Posterior vena cava (tissue), 2 donors: ENCODE measurements around the gene NIN. TPM values are rescaled to one million over a fixed set of nuclear protein-coding genes. Genes with fewer than 3 reads are reported as not detected.
A peak's percentile ranks its signal among the peaks of the same experiment; 100 is the strongest.

Experiments used
- DNase-seq: peaks from one replicate; pipeline ENCODE4 v3.0.0-alpha.2; 2020; ENCODE audit warnings: low spot score
- intact Hi-C, 2 donors: fragments of 100-400 bp; cut with DNase I; formaldehyde crosslinking; loops; one replicate each; pipeline versions ENCODE4 v1.14.1 to v1.14.2; 2022 to 2023
- total RNA-seq, 2 donors: library from RNA; stranded (reverse); fragmentation: NEBNext Ultra II Directional; extraction: Animal tissue kit (Norgen Biotek cat#: 25700); gene quantifications; one replicate each; pipeline ENCODE4 v1.2.1, GENCODE V29; 2021
- donor health status: DM: yes; HTN: yes; CAD: no.
- donor health status: DM: yes; HTN: yes; CAD: no.

Gene NIN
- total RNA-seq, 2 donors from 2014 or later = 34.9 to 45.9 TPM

DNA sequence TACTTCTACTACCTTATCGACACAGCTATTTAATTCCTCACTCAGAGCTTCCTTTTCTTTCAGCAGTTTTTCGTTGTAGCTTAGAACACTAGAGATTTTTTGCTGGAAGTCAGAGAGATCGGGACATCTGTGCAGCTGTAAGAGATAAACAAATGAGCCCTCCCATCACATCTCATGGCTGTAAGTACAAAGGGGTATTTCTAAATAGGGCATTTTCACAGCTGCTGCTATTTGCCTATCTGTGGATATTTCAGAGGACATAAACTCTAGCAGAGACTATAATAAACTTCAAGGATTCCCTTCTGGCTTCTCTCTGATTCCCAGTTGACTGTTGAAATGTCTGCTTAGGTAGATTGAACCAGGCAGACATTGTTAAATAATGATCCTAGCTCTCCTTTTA lies 86.7 kb downstream of the NIN start:
- intact Hi-C loops = no loop called here
- no peak for DNase-seq

DNA sequence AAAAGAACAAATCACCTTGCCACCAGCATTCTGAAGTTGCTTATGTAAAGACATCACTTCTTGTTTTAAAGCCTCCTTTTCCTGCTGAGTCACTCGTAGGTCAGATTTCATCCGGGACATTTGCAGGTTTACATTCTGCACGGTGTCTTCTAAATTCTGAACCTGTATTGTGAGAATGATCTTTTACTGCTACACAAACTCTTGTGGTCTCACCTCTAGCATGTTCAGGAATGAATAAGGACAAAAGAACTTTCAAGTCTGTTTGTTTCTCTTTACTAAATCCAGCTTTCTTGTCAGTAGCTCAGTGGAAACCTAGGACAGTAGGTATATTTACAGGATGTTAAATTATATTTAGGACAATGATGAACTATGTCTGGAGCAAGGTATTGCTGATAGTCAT lies 89.4 kb downstream of the NIN start:
- DNase-seq = no peak
- intact Hi-C loops = no loop called here

DNA sequence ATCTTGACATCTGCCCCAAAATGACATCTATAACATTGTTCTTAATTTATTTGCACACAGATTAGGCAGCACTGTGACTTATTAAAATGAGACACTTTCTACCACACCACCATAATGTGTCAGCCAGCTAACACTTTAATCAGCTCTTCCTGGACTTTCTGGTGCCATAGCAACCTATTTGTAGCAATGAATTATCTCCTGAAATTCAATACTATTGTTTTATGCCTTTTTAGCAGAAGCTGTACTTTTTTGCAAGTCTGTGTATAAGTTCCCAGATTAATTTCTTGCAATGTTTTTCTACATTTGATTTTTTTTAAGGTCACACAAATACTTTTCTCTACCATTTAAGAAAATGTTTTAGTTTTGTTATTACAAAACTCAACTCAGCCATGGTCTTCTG lies 90.1 kb downstream of the NIN start:
- no peak for DNase-seq
- intact Hi-C loops = no loop called here

DNA sequence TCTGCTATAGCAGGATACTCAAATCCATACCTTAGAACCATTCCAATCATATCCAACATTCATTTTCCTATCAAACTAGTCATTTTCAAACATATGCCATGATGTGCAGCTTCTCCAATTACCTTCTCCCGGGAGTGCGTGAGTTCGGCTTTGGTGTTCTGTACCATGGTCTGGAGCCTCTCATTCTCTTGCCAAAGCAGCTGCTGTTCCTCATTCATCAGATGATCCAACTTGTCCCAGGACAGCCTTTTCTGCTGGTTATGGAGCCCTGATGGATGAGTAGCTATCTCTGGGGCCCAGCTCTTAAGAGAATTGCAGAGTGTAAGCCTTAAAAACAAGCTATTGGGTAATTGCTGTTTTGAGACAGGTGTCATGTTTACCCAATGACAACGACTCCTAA lies 91.8 kb downstream of the NIN start:
- intact Hi-C loops = no loop called here
- DNase-seq = no peak

DNA sequence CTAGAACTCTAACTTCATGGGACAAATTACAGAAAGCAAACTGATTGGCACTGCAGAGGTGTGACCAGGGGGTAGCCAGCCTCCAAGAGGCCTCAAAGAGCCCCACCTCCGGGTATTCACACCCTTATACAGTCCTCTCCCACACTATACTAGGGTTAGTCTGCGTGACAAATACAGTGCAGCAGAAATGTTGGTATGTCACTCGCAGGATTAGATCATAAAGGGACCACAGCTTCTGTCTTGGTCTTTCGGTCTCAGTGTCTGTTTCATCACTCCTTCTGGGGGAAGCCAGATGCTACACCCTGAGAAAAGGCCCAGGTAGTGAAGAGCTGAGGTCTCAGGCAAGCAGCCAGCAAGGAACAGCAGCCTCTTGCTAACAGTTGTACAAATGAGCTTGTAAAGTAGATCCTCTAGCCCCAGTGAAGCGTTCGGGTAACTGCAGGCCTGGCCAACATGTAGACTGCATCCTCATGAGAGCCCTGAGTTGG lies 94.0 kb downstream of the NIN start:
- DNase-seq = peak; percentile 29
- intact Hi-C loops = no loop called here

DNA sequence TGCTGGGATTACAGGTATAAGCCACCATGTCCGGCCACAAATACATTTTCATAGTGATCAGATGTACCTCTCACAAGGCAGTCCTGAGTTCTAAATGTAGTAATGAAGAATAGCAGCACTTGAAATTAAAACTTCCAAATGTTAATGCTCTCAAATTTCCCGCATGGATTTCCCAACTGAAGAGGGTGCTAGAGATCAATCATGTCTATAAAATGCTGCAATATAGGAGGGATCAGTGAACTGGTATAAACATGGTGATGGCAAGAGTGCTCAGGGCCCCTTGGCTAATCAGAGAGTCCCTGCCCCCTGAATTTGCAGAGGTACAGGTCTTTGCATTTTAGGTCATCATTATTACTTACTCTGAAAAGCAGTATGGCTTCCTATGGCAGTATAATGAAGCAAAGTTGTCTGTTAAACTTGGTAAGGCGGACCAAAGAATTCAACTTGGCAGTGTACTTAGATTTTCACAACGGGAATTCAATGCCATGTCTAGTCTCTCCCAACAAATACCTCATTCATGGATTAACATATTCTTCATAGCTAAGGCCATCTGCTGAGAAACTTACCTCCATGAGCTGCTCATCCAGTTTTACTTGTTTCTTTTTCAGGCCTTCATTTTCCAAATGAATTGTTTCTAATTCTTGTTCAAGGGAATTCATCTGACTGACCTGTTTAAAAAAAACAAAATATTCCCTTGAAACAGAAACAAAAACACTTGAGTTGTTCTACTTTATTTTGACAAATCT lies 95.8 kb downstream of the NIN start:
- intact Hi-C loops = no loop called here
- DNase-seq = no peak

DNA sequence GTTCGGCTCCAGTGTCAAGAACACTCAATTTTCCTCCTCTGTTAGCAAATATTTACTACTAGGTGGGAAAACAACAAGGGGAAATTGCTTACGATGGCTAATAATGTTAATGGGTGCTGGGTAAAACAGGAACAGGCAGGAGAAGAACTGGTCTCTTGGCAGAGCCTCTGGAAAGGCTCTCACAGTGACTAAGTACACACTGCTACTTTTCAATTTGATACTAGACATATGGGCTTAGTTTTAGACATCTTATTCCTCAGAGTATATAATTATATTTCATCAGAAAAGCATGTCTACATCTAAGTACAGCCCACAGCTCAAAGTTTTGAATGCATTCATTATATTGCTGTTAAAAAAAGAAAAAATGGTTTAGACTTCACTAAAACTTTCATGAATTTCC lies 97.5 kb downstream of the NIN start:
- DNase-seq = no peak
- intact Hi-C loops = no loop called here

DNA sequence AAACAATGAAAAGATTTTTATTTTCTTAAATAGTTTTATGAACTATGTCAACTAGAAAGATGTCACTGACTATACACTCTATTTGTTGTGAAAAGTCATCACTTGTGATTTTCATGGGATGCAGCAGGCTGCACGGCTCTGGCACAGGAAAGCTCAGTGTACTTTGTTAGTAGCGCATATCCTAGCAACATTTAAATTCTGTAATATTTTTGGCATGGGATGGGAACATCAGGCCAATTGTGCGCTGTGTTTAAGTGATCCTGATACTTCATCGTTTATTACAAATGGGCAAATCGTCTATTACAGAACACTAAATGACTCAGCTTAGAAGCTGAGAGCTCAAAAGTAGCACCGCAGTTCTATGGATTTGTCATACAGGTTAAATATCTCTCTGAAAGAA lies 102.1 kb downstream of the NIN start:
- no peak for DNase-seq
- intact Hi-C loops = no loop called here

DNA sequence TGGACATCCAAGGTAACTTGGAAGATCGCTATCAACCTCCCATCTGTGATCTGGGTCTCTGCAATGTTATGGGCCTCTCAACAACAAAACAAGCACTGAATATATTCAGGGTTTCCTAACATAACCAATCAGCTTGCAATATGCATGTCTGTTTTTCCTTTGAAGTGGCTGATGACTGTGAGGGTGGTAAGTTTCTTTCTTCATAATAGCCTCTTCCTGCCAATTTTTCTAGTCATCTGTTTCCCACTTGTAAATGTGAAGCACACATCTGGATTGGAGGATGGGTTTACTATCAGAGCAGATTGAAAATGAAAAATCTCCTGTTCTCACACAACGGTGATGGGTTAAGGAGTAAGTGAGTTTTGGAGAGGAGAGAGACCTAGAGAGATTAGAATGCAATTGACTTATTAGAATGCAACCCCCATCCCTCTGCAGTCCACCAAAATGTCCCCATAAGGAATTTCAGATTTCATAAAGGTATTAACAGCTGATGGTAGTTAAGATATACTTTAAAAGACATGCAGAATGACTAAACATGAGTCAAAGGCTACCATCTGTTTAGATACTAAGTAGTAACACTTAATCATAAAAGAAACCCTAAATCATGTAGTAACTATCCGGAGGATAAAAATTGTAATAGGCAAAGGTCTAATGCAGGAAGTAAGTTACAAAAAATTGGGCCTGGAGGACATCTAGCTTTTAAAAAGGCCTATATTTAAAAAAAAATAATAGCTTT lies 104.4 kb downstream of the NIN start:
- DNase-seq = no peak
- intact Hi-C loops = no loop called here

DNA sequence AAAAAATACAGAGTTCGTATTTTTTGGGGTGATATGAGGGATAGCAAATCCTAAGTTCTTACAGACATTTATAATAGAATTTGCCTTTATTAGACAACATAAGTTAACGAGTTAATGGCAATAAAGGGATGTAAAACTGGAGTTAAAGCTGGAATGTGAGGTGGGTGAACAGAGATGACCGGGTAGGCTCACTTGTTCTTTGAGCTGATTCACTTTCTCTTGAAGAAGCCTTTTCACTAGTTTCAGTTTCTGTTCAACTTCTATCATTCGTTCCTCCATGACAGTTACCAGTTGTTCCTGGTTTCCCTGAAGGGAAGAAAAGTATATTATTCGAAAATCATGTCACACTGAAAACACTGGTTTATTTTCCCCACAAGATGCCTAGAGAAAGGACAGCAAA lies 105.2 kb downstream of the NIN start:
- intact Hi-C loops = no loop called here
- no peak for DNase-seq

DNA sequence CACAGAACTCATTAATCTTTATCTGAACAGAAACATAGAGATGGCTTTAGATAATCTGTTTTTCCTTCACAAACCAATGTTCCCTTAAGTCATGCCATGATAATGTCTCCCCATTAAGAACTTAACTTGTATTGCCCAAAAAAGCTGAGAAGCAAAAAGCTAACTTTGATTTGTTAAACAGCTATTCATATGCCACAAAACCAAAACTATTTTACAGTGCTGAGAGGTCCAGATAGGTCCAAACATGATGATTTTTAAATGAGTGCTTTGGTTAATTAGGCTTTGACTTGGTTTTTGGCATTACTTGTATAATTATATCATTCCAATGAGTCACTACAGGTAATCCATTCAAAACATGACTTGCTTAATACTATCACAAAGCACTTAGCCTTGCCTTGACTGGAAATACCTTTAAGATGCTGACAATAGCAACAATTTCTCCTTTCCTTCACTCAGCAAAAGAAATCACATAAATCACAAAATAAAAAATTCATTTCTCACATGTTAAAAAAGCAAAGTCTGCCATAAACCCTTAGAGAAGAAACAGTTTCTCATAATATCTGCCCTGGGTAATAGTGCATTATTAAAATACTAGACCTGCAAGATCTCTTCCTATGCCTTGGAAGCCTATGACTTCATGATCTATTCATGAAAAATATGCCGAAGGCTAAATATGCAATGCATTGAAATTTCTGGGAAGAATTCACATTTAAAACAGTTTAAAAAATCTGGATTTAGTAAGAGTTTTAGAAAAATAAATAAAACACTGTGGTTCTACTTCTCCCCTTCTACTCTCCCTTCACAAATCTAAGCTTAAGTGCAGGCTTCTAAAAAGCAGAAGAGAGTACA lies 110.8 kb downstream of the NIN start:
- intact Hi-C loops = loop anchor here in 1 of 2 donors (10.0 kb wide), 1 partner anchor 115 kb away; no protein-coding TSS in a partner anchor

DNA sequence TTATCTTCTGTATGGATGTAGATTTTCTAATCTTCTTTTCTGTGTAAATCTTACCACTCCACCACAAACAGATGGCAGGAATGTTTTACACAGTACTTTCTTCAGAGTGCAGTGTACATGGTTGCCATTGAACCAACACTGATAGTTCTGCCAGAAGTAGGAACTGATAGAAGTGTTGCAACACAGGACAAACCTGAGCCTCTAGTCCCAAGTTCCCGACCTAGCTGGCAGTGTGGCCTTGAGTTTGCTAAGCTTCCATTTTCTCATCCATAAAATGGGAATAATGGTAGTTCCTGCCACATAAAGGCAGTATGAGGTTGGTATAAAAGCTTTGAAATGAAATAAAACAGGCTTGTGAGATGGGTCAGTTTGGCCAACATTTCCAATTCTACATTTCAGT lies 112.0 kb downstream of the NIN start:
- intact Hi-C loops = loop anchor here in 1 of 2 donors (10.0 kb wide), 1 partner anchor 114 kb away; no protein-coding TSS in a partner anchor
- DNase-seq = no peak

More for the DNA sequence above, 110.8 kb downstream of the NIN start:
- no peak for DNase-seq

DNA sequence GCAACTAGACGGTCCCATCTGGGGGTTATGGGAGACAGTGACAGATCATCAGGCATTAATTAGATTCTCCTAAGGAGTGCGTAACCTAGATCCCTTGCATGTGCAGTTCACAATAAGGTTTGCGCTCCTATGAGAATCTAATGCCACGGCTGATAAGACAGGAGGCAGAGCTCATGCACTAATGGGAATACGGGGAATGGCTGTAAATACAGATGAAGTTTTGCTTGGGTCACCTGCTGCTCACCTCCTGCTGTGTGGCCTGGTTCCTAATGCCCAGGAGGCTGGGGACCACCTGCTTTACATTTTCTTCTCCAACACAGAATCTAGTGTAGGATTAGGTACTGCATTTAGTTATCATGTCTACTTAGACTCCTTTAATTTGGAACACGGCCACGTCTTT lies 113.2 kb downstream of the NIN start:
- intact Hi-C loops = loop anchor here in 1 of 2 donors (10.0 kb wide), 1 partner anchor 113 kb away; no protein-coding TSS in a partner anchor
- DNase-seq = no peak

DNA sequence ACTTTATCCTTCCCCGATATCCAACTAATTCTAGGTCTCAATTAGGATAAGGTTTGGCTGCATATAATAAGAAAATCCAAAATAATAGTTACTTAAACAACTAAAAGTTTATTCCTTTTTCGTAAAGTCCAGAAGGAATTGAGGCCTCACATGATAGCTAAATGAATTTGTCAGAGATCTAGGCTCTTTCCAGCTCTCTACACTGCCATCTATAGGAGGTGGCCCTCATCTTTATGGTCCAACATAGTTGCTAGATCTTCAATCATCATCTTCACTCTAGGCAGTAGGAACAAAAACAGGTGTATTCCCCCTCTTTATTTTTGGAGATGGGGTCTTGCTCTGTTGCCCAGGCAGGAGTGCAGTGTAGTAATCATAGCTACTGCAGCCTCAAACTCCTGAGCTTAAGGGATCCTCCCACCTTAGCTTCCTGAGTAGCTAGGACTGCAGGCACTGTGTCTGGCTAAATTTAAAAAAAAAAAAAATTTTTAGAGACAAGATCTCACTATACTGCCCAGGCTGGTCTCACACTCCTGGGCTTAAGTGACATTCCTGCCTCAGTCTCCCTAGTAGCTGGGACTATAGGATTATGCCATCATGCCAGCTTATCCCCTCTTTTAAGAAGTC lies 116.4 kb downstream of the NIN start:
- DNase-seq = no peak
- intact Hi-C loops = loop anchor here in 1 of 2 donors (10.0 kb wide), 1 partner anchor 110 kb away; no protein-coding TSS in a partner anchor

DNA sequence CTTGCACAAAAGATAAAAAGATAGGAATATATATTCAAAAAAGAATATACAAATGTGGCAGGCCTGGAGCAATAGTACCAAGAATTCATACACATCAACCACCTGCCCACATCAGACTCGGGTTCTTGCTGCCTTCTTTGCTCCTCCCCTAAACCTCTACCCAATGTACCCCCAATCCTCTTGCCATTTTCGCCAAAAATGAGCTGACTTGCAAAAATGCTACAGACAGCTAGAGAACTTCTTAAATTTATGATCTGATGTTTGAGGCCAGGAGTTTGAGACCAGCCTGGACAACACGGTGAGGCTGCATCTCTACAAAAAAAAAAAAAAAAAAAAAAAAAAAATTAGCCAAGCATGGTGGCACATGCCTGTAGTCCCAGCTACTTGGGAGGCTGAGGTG lies 119.9 kb downstream of the NIN start:
- intact Hi-C loops = loop anchor here in 1 of 2 donors (10.0 kb wide), 1 partner anchor 106 kb away; no protein-coding TSS in a partner anchor
- DNase-seq = no peak

DNA sequence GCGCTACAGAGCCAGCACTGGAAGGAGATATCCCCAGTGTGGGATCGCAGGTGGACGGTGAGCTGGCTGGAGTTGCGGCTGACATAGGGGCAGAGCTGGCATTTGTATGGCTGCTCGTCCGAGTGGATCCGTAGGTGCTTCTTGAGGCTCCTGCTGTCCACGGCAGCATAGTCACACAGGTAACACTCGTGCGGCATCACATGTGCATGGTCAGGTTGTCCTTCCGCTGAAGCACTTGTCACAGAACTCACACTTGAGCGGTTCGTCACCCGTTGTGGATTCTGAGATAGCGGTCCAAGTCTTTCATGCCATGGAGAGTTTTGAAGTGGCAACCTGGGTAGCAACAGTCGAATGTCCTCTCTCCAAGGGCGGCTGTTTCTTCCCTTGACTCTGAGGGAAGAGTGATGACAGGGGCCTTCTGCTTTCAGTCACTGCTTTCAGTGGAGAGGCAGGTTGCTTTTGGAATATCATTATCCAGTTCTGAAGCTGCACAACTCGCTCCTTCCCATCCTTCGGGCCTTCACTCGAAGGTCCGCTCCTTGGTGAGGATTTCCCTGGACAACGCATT lies 125.9 kb downstream of the NIN start:
- intact Hi-C loops = no loop called here
- DNase-seq = no peak

DNA sequence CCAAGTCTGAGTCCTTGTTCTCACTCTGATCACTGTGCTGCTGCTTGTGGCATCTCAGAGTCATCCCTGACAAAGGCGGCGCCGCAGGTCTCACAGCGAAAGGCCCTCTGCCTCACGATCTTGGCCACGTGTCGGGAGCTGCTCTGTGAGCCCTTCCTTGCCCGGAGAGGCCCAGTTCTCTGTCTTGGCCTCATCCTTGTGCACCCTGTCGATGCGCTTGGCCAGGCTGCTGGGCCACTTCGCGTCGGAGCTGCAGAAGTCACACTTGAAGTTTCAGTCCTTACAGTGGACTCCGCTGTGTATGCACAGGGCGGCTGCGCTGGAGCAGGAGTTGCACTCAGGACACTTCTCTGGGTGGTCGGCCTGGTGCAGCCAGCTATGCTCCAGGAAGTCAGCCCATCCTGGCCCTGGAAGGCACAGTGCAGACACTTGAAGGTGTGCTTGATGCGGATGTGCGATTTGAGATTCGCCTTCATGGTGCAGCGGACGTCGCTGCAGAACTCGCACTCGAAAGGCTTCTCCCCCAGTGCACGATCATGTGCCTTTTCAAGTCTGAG lies 126.4 kb downstream of the NIN start:
- no peak for DNase-seq
- intact Hi-C loops = no loop called here

DNA sequence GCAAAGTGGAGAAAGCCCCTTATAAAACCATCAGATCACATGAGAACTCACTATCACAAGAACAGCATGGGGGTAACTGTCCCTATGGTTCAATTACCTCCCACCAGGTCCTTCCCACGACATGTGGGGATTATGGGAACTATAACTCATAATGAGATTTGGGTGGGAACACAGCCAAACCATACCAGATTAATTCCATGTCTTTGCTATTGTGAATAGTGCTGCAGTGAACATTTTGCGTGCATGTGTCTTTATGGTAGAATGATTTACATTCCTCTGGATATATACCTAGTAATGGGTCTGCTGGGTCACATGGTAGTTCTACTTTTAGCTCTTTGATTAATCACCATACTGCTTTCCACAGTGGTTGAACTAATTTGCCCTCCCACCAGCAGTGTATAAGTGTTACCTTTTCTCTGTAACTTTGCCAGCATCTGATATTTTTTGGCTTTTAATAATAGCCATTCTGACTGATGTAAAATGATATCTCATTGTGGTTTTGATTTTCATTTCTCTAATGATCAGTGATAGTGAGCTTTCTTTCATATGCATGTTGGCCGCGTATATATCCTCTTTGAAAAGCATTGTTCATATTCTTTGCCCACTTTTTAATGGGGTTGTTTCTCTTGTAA lies 133.2 kb downstream of the NIN start:
- intact Hi-C loops = no loop called here
- DNase-seq = no peak
